ENCODE results near the gene CACNA1G. TPM values are rescaled to one million over a fixed set of nuclear protein-coding genes. Genes with fewer than 3 reads are reported as not detected.

Gene CACNA1G
- total RNA-seq, 1 donor from 2014 or later = 4.9 TPM

DNA sequence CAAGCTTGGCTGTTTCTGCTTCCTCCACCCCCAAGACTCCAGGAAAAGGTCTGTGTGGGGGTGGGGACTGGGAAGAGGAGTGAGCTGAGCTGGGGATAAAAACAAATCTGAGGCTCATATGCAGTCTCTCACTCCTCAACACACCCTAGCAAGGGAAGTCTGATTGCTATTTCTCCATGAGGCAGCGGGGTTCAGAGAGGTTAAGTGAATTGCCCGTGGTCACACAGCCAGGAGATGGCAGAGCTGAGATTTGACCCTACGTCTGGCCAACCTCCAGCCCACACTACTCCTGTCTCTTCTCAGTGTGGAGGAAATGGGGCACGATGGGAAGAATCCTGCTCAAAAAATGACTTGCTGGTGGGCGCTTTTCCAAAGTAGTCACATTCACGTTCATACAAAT lies 69.4 kb downstream of the CACNA1G start:
- H3K27ac ChIP-seq = no peak overlapping the region
- H3K4me3 ChIP-seq = no peak overlapping the region
- DNase-seq (ENCODE audit: extremely low spot score in 2 of 2) = no peak
- H3K36me3 ChIP-seq = no peaks in the 10 kb centered on the region
- H3K27me3 ChIP-seq = no peaks in the 10 kb centered on the region
- intact Hi-C loops (cut with DNase I) = loop anchor here (5.0 kb wide), 3 partner anchors 57 to 212 kb away; partner anchors contain the start of gene SPATA20
- no peaks in the 10 kb centered on the region for H3K9me3 ChIP-seq
- peaks cover 16% of the 10 kb centered on the region for H3K4me1 ChIP-seq
- TF ChIP-seq POLR2AphosphoS5 (IDR thresholded peaks at IDR 0.05; ENCODE audit: insufficient read depth in 1 of 2, low read depth in 1 of 2) (no peak), POLR2A (IDR thresholded peaks at IDR 0.05) (no peak)
- TF ChIP-seq, protein P1, sequence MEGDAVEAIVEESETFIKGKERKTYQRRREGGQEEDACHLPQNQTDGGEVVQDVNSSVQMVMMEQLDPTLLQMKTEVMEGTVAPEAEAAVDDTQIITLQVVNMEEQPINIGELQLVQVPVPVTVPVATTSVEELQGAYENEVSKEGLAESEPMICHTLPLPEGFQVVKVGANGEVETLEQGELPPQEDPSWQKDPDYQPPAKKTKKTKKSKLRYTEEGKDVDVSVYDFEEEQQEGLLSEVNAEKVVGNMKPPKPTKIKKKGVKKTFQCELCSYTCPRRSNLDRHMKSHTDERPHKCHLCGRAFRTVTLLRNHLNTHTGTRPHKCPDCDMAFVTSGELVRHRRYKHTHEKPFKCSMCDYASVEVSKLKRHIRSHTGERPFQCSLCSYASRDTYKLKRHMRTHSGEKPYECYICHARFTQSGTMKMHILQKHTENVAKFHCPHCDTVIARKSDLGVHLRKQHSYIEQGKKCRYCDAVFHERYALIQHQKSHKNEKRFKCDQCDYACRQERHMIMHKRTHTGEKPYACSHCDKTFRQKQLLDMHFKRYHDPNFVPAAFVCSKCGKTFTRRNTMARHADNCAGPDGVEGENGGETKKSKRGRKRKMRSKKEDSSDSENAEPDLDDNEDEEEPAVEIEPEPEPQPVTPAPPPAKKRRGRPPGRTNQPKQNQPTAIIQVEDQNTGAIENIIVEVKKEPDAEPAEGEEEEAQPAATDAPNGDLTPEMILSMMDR (IDR thresholded peaks at IDR 0.05) = no peak

DNA sequence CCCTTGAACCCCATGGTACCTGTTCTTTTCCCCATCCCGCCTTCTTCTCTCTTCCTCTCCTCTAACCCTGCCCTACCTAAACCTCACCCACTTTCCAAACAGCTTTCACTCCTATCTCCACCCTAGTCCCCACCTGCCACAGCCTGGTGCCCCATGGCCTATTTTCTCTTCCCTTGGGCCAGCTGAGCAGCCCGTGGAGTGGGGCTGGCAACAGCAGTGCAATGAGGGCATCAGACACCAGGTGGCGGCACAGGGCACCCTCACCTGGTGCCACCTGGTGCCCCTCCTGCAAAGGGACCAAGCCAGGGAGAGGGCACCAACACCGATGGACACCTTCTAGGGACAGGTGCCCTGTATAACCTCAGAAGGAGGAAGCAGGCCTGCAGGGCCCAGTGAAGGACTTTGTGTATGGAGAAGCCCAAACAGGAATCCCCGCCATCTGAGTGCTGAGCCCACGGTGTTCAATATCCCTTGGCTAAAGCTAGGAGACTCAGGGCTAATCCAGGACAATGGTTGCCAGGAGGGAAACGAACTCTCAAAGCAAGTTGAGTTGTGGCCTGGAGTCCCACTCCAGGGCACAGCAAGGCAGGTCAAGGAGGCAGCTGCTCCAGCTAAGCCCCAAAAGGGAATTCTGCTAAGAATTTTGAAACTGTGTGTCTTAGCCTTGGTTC lies 70.1 kb downstream of the CACNA1G start:
- Histone ChIP-seq H3K4me3 (no peak overlapping the region), H3K27ac (no peak overlapping the region), H3K4me1 (peaks cover 23% of the 10 kb centered on the region), H3K36me3 (no peaks in the 10 kb centered on the region), H3K9me3 (no peaks in the 10 kb centered on the region), H3K27me3 (no peaks in the 10 kb centered on the region)
- TF ChIP-seq POLR2AphosphoS5 (IDR thresholded peaks at IDR 0.05; ENCODE audit: insufficient read depth in 1 of 2, low read depth in 1 of 2) = no peak
- TF ChIP-seq, protein P1 (IDR thresholded peaks at IDR 0.05) = peak; percentile 43 to 70 (median 47)
- TF ChIP-seq POLR2A (IDR thresholded peaks at IDR 0.05) = no peak
- intact Hi-C loops (cut with DNase I) = loop anchor here (5.0 kb wide), 2 partner anchors 57 to 212 kb away; no protein-coding TSS in a partner anchor
- no peak for DNase-seq (ENCODE audit: extremely low spot score in 2 of 2)

DNA sequence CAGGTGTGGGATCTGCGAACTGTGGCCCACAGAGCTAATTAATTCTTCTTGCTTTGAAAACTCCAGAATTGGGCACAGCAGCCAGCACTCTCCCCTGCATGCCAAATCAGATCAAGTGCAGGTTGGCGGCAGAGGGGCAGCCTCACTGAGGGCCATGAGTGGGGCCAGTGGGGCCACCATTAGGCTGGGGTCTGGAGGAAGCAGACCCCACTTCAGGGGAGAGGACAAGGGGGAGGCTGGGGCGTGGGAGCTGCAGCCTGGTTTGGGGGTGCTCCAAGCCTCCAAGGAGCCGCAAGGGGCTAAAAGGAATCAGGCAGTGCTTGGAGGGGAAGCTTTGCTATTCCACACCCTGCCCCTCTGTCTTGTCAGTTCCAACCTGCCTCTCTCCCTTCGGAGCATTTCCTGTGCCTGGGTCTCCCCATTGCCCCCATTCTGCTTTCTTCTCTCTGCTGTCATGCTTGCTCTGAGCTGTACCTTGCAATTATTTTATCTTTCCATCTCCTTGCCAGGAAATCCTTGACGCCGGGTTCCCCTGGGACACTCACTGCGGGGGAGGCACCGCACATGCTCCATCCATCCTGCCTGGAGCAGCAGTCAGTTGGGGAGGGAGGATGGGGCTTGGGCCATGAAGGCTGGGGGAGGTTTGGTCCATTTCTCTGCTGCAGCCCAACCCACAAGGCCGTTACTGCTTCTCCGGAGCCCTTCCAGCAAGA lies 70.8 kb downstream of the CACNA1G start:
- H3K4me3 ChIP-seq = no peak overlapping the region
- no peaks in the 10 kb centered on the region for H3K36me3 ChIP-seq
- H3K4me1 ChIP-seq = peaks cover 24% of the 10 kb centered on the region
- no peak overlapping the region for H3K27ac ChIP-seq
- TF ChIP-seq POLR2A (IDR thresholded peaks at IDR 0.05) (no peak), POLR2AphosphoS5 (IDR thresholded peaks at IDR 0.05; ENCODE audit: insufficient read depth in 1 of 2, low read depth in 1 of 2) (no peak)
- TF ChIP-seq, protein P1 (IDR thresholded peaks at IDR 0.05) = no peak
- no peak for DNase-seq (ENCODE audit: extremely low spot score in 2 of 2)
- intact Hi-C loops (cut with DNase I) = loop anchor here (5.0 kb wide), 2 partner anchors 56 to 211 kb away; no protein-coding TSS in a partner anchor
- H3K9me3 ChIP-seq = no peaks in the 10 kb centered on the region
- no peaks in the 10 kb centered on the region for H3K27me3 ChIP-seq

DNA sequence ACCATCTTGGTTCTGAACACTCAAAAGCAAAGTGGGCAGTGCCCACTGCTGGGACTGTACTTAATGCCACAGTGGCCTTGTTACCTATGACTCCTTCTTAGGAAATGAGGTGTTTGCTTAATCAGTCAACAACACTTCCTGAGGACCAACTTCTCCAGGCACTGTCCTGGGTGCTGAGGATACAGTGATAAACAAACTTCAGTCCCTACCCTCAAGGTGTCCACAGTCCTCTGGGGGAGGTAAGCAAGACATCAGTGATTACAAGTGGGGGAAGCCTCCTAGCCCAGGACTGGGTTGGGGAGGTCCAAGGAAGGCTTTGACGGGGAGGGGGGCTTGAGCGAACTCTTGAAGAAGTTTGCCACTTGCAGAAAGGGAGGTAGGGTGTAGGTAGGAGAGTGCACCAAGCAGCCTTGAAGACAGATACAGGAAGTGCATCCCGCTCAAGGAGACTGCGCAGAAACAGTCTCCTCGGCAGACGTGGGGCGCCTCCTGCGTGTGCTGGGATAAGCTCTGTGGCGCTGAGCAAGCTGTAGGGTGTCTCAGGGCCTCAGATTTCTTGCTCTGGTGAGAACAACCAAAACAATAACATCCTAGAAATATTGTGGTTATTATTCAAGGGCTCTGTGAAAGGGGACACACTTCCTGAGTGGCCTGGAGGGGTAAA lies 71.5 kb downstream of the CACNA1G start:
- Histone ChIP-seq H3K9me3 (no peaks in the 10 kb centered on the region), H3K36me3 (no peaks in the 10 kb centered on the region), H3K27ac (no peak overlapping the region), H3K27me3 (no peaks in the 10 kb centered on the region), H3K4me1 (peaks cover 24% of the 10 kb centered on the region), H3K4me3 (no peak overlapping the region)
- TF ChIP-seq POLR2AphosphoS5 (IDR thresholded peaks at IDR 0.05; ENCODE audit: insufficient read depth in 1 of 2, low read depth in 1 of 2) (no peak), POLR2A (IDR thresholded peaks at IDR 0.05) (no peak)
- TF ChIP-seq, protein P1 (IDR thresholded peaks at IDR 0.05) = no peak
- intact Hi-C loops (cut with DNase I) = loop anchor here (5.0 kb wide), 2 partner anchors 55 to 210 kb away; no protein-coding TSS in a partner anchor
- DNase-seq (ENCODE audit: extremely low spot score in 2 of 2) = no peak

Data from vagina (tissue), 2 donors.